HG03558 (cell line): ENCODE results near the gene NODAL.
"Not testable (repeated sequence)": the region's sequence is repeated elsewhere in the genome, so short reads cannot be mapped to it uniquely, and the experiment has no call there.

Experiments
- ATAC-seq: cut with Tn5 transposase; IDR thresholded peaks from one replicate; pipeline ENCODE4 v1.9.1; 2021; ENCODE audit warnings: moderate number of reproducible peaks; ENCODE audit not compliant: unreplicated experiment; ENCODE audit errors: extremely low read depth

Gene NODAL

DNA sequence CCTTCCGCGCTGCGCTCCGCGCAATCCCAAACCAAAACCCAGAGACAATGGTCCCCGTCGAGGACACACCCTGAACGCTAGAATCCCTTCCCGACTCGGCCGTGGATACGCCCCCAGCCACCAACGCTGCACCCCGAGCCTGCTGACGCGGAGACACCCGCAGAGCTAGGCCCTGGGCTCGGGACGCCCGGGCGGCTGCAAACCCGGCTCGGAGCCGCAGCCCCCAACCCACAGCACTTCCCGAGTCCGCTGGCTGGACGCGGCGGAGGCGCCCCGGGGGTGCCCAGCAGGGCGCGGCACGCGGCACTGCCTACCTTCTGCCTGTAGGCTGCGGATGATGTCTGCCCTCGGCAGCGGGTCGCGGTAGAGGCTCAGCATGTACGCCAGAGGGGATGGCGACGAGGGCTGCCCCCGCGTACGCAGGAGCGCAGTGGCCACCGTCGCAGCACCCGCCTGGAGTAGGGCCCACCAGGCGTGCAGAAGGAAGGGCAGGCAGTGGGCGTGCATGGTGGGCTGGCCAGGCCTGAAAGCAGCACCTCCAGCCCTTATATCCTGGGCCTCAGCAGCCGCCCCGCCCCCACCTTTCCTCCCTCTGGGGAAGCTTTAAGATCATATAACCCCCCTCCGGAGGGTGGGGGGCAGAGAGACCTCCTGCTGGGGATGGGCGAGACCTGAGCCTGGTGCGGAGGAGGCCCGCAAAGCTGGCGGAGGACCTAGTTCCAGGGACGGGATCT is at the start of gene NODAL:
TSS of gene NODAL (minus strand) at position 521 of the 734 bp plus-strand sequence. CDS start at position 507, 14 bp downstream.
- no peak for ATAC-seq

GRCh38 chr10:70490142-70490541 is 48.7 kb upstream of the NODAL start:
- no peak for ATAC-seq

DNA sequence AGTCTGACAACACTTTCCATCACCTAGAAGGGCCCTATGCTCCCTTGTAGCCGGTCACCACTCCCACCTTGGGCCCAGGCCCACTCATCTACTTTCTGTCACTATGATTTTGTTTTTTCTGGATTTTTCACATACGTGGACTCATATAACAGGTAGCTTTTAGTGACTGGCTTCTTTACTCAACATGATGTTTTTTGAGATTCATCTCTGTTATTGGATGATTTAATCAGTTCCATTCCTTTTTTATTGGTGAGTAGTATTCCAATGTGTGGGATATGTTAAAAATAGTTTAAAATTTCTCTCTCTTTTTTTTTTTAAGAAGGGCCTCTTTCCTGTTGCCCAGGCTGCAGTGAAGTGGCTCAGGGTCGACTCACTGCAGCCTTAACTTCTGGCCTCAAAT is 46.3 kb upstream of the NODAL start:
- no peak for ATAC-seq

- not testable (repeated sequence) for ATAC-seq
Measured at GRCh38 chr10:70483872-70484271, 42.4 kb upstream of the NODAL start.

GRCh38 chr10:70482982-70483760 is 41.7 kb upstream of the NODAL start:
- ATAC-seq: no peak

- no peak for ATAC-seq
Measured at GRCh38 chr10:70481831-70482530, 40.5 kb upstream of the NODAL start.

GRCh38 chr10:70481105-70481504 is 39.6 kb upstream of the NODAL start:
- no peak for ATAC-seq

- no peak for ATAC-seq
Measured at GRCh38 chr10:70480239-70480861, 38.9 kb upstream of the NODAL start.

DNA sequence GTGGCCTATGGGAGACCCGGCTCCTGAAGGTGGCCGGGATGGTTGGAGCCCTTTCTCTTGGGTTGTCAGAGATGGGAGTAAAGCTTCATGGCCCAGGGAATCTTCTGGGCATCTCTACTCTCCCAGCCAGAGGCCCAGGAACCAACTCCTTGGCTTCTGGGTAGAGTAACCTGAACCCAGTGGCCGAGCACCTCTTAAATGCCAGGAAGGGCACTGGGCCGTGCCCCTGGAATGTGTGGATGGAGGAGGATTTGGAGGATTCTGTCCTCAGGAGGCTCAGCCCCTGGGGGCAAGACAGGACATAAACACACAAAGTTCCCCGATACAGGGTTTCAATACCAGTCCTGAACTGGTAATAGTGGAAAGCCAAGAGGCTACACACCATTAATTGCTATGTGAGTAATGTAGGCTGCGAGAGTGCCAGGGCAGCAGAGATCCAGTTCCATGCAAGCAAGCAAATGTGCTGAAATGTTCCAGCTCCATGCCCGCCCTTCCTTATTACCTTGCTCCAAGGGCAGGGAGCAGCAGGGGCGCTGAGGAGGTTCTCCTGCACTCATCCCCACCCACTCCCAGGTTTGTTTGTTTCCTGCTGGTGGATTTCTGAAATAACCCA is 38.3 kb upstream of the NODAL start:
- ATAC-seq: no peak

DNA sequence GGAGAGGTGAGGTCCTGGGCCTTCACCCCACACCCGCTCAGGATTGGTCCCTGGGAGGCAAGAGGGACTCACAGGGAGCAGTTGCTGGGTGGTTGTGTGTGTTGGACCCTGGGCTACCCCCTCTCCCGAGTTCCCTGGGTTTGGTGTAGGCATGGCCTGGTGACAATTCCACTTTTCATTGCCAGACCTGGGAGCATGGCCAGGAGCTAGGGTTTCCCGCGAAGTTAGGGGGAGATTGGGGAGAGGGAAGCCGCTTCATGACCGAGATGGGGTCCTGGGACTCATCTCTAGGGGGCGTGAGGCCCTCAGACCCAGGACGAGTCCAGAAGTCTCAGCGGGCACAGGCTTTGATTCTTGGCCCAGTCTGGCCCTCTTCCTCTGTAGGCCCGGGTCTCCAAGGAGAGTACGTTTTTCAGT is 37.7 kb upstream of the NODAL start:
- no peak for ATAC-seq

- ATAC-seq: no peak
Measured at GRCh38 chr10:70478191-70479164, 37.0 kb upstream of the NODAL start, which contains the start of gene PALD1. Gene PALD1 (plus strand): TSS chr10:70478767. CDS start chr10:70525952, 47,185 bp downstream.

- no peak for ATAC-seq
Measured at GRCh38 chr10:70477661-70478162, 36.2 kb upstream of the NODAL start.

DNA sequence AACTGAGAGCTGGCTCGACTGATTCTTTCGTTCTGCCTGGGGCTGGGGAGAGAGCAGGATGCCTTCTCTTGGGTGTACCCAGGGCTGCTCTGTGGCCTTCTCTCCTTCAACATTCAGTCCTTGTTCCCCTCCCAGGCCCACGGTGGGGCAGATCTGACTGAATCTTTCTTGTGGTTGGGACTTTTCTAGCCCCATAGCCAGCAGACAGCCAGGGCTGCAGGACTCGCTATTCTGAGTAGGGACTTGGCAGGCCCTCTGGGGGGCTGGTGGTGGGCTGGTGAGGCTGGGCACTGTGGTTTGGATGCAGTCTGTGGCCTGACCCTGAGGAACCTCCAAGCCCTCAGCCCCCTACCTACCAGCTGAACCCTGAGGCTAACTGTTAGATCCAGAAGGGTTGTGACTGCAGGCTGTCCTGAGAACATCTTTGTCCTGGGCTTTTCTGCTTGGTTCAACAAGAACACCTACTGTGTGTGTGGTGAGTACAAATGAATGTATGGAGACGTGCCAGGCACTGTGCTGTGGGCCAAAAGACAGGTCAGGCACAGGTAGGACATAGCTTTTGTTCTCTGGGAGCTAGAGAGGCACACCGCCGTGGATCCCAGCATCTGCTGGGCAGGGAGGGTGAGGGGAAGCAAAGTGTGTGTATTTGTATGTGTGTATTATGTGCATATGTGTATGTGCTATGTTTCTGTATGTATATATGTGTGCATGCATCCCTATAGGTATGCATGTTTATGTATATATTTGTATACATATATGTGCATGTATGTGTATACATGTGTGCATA is 35.0 kb upstream of the NODAL start:
- ATAC-seq: no peak

DNA sequence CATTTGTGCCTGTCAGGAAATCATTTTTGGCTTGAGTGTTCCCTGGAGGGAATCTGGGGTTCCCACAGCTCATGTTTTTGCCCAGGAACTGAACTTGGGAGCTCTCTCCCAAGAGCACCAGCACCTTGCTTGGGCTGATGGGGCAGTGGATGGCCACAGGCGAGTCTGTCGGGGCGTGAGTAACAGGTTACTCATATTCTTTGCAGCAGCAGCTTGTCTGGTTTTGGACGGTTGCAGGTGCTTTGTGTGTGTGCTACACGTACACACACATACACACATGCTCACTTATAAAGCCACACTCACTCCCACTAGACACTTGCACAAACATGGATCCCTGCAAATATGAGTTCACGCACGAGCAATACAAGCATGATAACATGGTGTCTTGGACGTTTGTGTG is 34.2 kb upstream of the NODAL start:
- ATAC-seq: no peak

- ATAC-seq: no peak
Measured at GRCh38 chr10:70474780-70475179, 33.3 kb upstream of the NODAL start.

DNA sequence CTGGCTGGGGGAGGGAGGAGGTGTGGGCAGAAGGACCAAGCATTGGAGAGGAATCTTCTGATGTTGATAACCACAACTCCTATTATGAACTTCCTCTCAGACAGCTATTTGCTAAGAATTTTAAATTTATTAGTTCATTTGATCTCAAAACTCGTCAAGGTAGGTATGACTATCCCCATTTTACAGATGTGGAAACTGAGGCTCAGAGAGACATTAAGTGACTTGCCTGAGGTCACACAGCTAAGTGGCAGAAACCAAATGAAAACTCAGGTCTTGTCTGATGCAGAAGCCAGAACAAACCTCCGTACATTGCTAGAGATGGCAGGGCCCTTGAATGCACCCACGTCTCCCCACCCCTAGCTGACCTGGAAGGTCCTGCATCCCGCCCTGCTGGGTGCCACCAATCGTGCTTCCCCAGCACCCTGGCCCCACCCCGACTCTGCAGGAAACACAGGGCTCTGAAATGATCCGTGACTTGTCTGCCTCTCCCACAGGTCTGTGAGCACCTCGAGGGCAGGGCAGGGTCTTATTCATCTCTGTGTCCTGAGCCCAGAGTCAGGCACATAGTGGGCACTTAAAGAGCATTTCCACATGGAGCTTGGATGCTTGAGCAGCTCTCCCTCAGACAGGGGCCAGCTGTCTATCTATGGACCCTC is 31.4 kb upstream of the NODAL start:
- no peak for ATAC-seq

GRCh38 chr10:70466951-70467350 is 25.5 kb upstream of the NODAL start:
- ATAC-seq: no peak
